Endothelial cell of umbilical vein (primary cell): ENCODE data around the gene GGNBP2. TPM values are rescaled to one million over a fixed set of nuclear protein-coding genes. Genes with fewer than 3 reads are reported as not detected.

ENCODE experiments used
- BruUV-seq: library from RNA; stranded (reverse); fragments of 400-500 nt; replicated peaks from 2 replicates; lab custom pipeline; 2021; lab: Mats Ljungman, UMichigan
- CTCF ChIA-PET: fragments of 300-600, 350-600 bp; sonication (Branson Sonifier 250); formaldehyde crosslinking; loops from one replicate; lab custom pipeline; 2021; ENCODE audit warnings: antibody characterized with exemption, inconsistent platforms; lab: Charles Lee
- POLR2A ChIA-PET: fragments of 300-600, 350-600 bp; sonication (Branson Sonifier 250); formaldehyde crosslinking; loops from one replicate; lab custom pipeline; 2021; ENCODE audit warnings: antibody characterized with exemption, inconsistent platforms; lab: Charles Lee
- DNase-seq: peaks from one replicate; pipeline ENCODE4 v3.0.0-alpha.2; 2011; ENCODE audit warnings: low read depth, low spot score
- FAIRE-seq: peaks from 2 replicates; lab custom pipeline; 2011; peaks lifted over from hg19 to GRCh38; lab: Jason Lieb, UNC
- H2AFZ ChIP-seq: 2 replicates; pipeline ENCODE4 v1.6.0; 2012; ENCODE audit warnings: low read depth, low read length, control low read depth, inconsistent platforms
- H3K27ac ChIP-seq: 2 replicates; pipeline ENCODE4 v1.5.1; 2011; ENCODE audit warnings: low read depth, mild to moderate bottlenecking, control low read depth, low read length, moderate library complexity; ENCODE audit not compliant: insufficient read depth
- H3K27me3 ChIP-seq, 2 experiments: 2 replicates each; pipeline versions ENCODE4 v1.6.0 to v1.6.1; 2011; ENCODE audit warnings: low read length in 2 of 2, mixed read lengths in 1 of 2; ENCODE audit not compliant: control insufficient read depth in 2 of 2, insufficient read depth in 2 of 2
- H3K36me3 ChIP-seq, 2 experiments: 2 replicates in 1 of 2; 3 replicates in 1 of 2; pipeline ENCODE4 v1.5.1; 2011; ENCODE audit warnings: low read length in 2 of 2, mild to moderate bottlenecking in 1 of 2, moderate library complexity in 1 of 2; ENCODE audit not compliant: control insufficient read depth in 2 of 2, insufficient read depth in 2 of 2; ENCODE audit errors: extremely low read depth in 1 of 2
- H3K4me1 ChIP-seq: 3 replicates; pipeline ENCODE4 v1.5.1; 2011; ENCODE audit warnings: mild to moderate bottlenecking, low read length; ENCODE audit not compliant: control insufficient read depth, insufficient read depth; ENCODE audit errors: extremely low read depth
- H3K4me2 ChIP-seq: 2 replicates; pipeline ENCODE4 v1.6.1; 2011; ENCODE audit warnings: low read length, control low read depth, mixed read lengths; ENCODE audit not compliant: insufficient read depth
- H3K4me3 ChIP-seq, 3 experiments: fragments of 200-600 bp in 1 of 3; sonication (generic), shearing (Covaris generic) in 1 of 3; replicated peaks in 1 of 3; 2 replicates each; pipeline ENCODE4 v1.5.1; 2011 to 2016; ENCODE audit warnings: control low read depth in 3 of 3, low read length in 3 of 3, mild to moderate bottlenecking in 2 of 3, inconsistent platforms in 1 of 3, low read depth in 1 of 3, moderate library complexity in 1 of 3; ENCODE audit not compliant: insufficient read depth in 1 of 3
- H3K79me2 ChIP-seq: 2 replicates; pipeline ENCODE4 v1.6.0; 2012; ENCODE audit warnings: low read length, inconsistent platforms; ENCODE audit not compliant: control insufficient read depth, insufficient read depth
- H3K9ac ChIP-seq: replicated peaks from 2 replicates; pipeline ENCODE3; 2011; ENCODE audit warnings: low read length, control low read depth; ENCODE audit not compliant: insufficient read depth; ENCODE audit errors: extremely low read depth
- H3K9me1 ChIP-seq: replicated peaks from 3 replicates; pipeline ENCODE4 v1.6.0; 2011; ENCODE audit warnings: mild to moderate bottlenecking, low read length; ENCODE audit not compliant: control insufficient read depth, insufficient read depth; ENCODE audit errors: extremely low read depth
- H3K9me3 ChIP-seq: replicated peaks from 2 replicates; pipeline ENCODE4 v1.5.1; 2012; ENCODE audit warnings: low read length, inconsistent platforms; ENCODE audit not compliant: control insufficient read depth, insufficient read depth
- H4K20me1 ChIP-seq: replicated peaks from 2 replicates; pipeline ENCODE3; 2011; ENCODE audit warnings: mild to moderate bottlenecking, low read length; ENCODE audit not compliant: control insufficient read depth, insufficient read depth; ENCODE audit errors: extremely low read depth
- EZH2 ChIP-seq: IDR thresholded peaks from 2 replicates; pipeline ENCODE4 v1.6.1; 2012; ENCODE audit warnings: borderline replicate concordance, low read depth, mild to moderate bottlenecking, moderate library complexity, low read length, inconsistent platforms; ENCODE audit not compliant: severe bottlenecking
- FOS ChIP-seq: IDR thresholded peaks from 2 replicates; pipeline ENCODE4 v1.6.1; 2011; ENCODE audit warnings: mild to moderate bottlenecking, low read length, moderate library complexity, borderline replicate concordance; ENCODE audit not compliant: insufficient read depth
- GATA2 ChIP-seq: IDR thresholded peaks from 2 replicates; pipeline ENCODE4 v1.7.0; 2011; ENCODE audit warnings: low read depth, mild to moderate bottlenecking, moderate library complexity, mixed read lengths, low read length; ENCODE audit not compliant: insufficient read length, insufficient read depth
- JUN ChIP-seq: IDR thresholded peaks from 2 replicates; pipeline ENCODE4 v1.6.1; 2011; ENCODE audit warnings: borderline replicate concordance, low read depth; ENCODE audit not compliant: insufficient read length, insufficient read depth
- MYC ChIP-seq: IDR thresholded peaks from one replicate; pipeline ENCODE4 v1.6.1; 2011; ENCODE audit warnings: mild to moderate bottlenecking, low read depth, low read length
- POLR2A ChIP-seq: IDR thresholded peaks from 2 replicates; pipeline ENCODE4 v1.6.1; 2012; ENCODE audit warnings: low read depth, mild to moderate bottlenecking, control low read depth, low read length
- POLR2AphosphoS5 ChIP-seq: IDR thresholded peaks from 2 replicates; pipeline ENCODE4 v1.6.1; 2012; ENCODE audit warnings: low read depth, mild to moderate bottlenecking, control low read depth, low read length, moderate library complexity; ENCODE audit not compliant: insufficient read depth
- dilution Hi-C: fragments of 300-500 bp; cut with MboI; formaldehyde crosslinking; loops from one replicate; pipeline ENCODE4 v1.15.0; 2019; ENCODE audit warnings: low sequenced_read_pairs; ENCODE audit not compliant: extremely low pct_ligation_motif_present
- intact Hi-C: fragments of 100-400 bp; cut with micrococcal nuclease; formaldehyde crosslinking; loops from one replicate; pipeline ENCODE4 v1.10.0; 2022
- polyA plus RNA-seq, 4 experiments: library from polyadenylated mRNA; depleted of rRNA in 3 of 4; stranded (reverse) in 3 of 4; unstranded in 1 of 4; fragments of >200 nt; gene quantifications; 2 replicates each; pipeline versions ENCODE4 v1.2.1 to v1.2.3, GENCODE V29; 2011 to 2012; ENCODE audit warnings: missing spikeins in 1 of 4
- total RNA-seq: library from RNA; stranded (reverse); gene quantifications from 2 replicates; pipeline ENCODE4 v1.2.3, GENCODE V29; 2021
- TF ChIP-seq, protein P1 (sequence below), 2 donors: IDR thresholded peaks; 1 replicate in 1 of 2; 2 replicates in 1 of 2; pipeline ENCODE4 v1.5.1; 2011; ENCODE audit warnings: low read length in 2 of 2, mild to moderate bottlenecking in 2 of 2, moderate library complexity in 2 of 2, control low read depth in 1 of 2, inconsistent platforms in 1 of 2, low read depth in 1 of 2; ENCODE audit not compliant: insufficient read depth in 1 of 2; ENCODE audit errors: extremely low read depth in 1 of 2
- TF ChIP-seq, protein P2 (sequence below): IDR thresholded peaks from 2 replicates; pipeline ENCODE4 v1.6.1; 2011; ENCODE audit not compliant: insufficient read depth, insufficient read length

Gene GGNBP2
- total and polyA plus RNA-seq, 2 donors (not counting 3 experiments of a cell fraction or from before 2014, with no cell fraction given) = 52.6 to 77.6 TPM

DNA sequence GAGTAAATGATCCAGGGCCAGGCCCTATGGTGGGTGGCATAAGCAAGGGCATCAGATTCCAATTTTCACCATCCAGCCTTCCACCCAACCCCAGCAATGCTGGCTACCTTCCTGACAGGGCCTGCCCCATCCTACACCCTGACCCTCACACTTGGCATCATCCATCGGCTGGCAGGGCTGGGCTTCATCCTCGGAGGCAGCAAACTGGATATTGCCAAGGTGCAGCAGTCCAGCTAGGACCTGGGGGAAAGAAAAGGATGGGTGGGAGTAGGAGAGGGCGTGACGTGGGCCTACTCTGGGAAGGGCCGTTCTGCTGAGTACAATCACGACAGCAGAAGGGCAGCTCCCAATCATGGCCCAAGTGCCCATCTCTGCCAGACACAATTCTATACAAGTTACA, 33.5 kb upstream of the GGNBP2 start:
- H3K4me2 ChIP-seq = no peak overlapping the region
- no peak overlapping the region for H3K9ac ChIP-seq
- H3K9me3 ChIP-seq = no peaks in the 10 kb centered on the region
- no peak for DNase-seq
- POLR2A ChIA-PET = no interaction called here
- CTCF ChIA-PET = no interaction called here
- H3K36me3 ChIP-seq = peaks cover under 1 to 15% of the 10 kb centered on the region in 2 experiments
- no peak overlapping the region for H2AFZ ChIP-seq
- no peak overlapping the region for H3K27ac ChIP-seq
- no peaks in the 10 kb centered on the region for H3K27me3 ChIP-seq
- no peaks in the 10 kb centered on the region for H3K79me2 ChIP-seq
- no peaks in the 10 kb centered on the region for H3K9me1 ChIP-seq
- dilution Hi-C loops = no loop called here
- no peak overlapping the region for H3K4me3 ChIP-seq
- FAIRE-seq = no peak
- H4K20me1 ChIP-seq = no peaks in the 10 kb centered on the region
- TF ChIP-seq GATA2 (no peak), POLR2A (no peak), MYC (no peak), JUN (no peak), POLR2AphosphoS5 (no peak), EZH2 (no peak), FOS (no peak)
- TF ChIP-seq, protein P1, sequence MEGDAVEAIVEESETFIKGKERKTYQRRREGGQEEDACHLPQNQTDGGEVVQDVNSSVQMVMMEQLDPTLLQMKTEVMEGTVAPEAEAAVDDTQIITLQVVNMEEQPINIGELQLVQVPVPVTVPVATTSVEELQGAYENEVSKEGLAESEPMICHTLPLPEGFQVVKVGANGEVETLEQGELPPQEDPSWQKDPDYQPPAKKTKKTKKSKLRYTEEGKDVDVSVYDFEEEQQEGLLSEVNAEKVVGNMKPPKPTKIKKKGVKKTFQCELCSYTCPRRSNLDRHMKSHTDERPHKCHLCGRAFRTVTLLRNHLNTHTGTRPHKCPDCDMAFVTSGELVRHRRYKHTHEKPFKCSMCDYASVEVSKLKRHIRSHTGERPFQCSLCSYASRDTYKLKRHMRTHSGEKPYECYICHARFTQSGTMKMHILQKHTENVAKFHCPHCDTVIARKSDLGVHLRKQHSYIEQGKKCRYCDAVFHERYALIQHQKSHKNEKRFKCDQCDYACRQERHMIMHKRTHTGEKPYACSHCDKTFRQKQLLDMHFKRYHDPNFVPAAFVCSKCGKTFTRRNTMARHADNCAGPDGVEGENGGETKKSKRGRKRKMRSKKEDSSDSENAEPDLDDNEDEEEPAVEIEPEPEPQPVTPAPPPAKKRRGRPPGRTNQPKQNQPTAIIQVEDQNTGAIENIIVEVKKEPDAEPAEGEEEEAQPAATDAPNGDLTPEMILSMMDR (IDR thresholded peaks at IDR 0.05; ENCODE audit: extremely low read depth in 1 of 2, insufficient read depth in 1 of 2, low read depth in 1 of 2, low read length in 2 of 2) = no peak
- TF ChIP-seq, protein P2, sequence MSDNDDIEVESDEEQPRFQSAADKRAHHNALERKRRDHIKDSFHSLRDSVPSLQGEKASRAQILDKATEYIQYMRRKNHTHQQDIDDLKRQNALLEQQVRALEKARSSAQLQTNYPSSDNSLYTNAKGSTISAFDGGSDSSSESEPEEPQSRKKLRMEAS = no peak
- BruUV-seq = no TSS peak
- peaks cover 3% of the 10 kb centered on the region for H3K4me1 ChIP-seq
- intact Hi-C loops = no loop called here
